ENCODE results near the gene COL20A1. TPM values are rescaled to one million over a fixed set of nuclear protein-coding genes. Genes with fewer than 3 reads are reported as not detected.

COL20A1 gene
- total RNA-seq, 1 donor from 2014 or later, result not detected

DNA sequence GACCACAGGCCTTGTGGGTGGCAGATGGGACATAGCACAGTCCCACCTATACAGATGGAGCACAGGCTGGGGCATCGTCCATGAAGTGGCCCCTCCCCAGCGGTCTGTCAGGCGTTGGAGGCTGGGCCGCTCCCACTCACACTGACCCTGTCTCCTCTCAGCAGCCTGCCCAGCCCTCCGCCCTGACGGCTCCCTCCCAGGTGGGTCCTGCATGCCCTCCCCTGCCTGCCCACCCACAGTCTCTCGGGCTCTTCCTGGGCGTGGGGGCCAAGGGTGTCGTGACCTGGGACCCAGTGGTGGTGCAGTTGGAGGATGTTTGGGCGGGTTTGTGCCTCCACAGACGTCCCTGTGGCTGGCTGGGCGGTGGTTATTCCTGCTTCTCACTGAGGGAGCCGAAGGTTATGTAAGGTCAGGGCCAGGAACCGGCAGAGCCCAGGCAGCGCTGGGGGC is 22.3 kb downstream of the COL20A1 start:
- Histone ChIP-seq H3K4me1 (no peaks in the 10 kb centered on the region), H3K27me3 (peaks cover 17% of the 10 kb centered on the region), H3K27ac (no peak overlapping the region), H3K36me3 (no peaks in the 10 kb centered on the region), H3K9me3 (no peaks in the 10 kb centered on the region), H3K4me3 (no peak overlapping the region)
- DNase-seq (peak; percentile 48), ATAC-seq (no peak)
- TF ChIP-seq, protein P1, sequence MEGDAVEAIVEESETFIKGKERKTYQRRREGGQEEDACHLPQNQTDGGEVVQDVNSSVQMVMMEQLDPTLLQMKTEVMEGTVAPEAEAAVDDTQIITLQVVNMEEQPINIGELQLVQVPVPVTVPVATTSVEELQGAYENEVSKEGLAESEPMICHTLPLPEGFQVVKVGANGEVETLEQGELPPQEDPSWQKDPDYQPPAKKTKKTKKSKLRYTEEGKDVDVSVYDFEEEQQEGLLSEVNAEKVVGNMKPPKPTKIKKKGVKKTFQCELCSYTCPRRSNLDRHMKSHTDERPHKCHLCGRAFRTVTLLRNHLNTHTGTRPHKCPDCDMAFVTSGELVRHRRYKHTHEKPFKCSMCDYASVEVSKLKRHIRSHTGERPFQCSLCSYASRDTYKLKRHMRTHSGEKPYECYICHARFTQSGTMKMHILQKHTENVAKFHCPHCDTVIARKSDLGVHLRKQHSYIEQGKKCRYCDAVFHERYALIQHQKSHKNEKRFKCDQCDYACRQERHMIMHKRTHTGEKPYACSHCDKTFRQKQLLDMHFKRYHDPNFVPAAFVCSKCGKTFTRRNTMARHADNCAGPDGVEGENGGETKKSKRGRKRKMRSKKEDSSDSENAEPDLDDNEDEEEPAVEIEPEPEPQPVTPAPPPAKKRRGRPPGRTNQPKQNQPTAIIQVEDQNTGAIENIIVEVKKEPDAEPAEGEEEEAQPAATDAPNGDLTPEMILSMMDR (IDR thresholded peaks at IDR 0.05), result no peak
- intact Hi-C loops (cut with DNase I), result no loop called here

- ATAC-seq, result no peak
- Histone ChIP-seq H3K4me1 (peaks cover 5% of the 10 kb centered on the region), H3K27ac (no peak overlapping the region), H3K9me3 (no peaks in the 10 kb centered on the region), H3K4me3 (no peak overlapping the region), H3K36me3 (no peaks in the 10 kb centered on the region), H3K27me3 (peaks cover 19% of the 10 kb centered on the region)
- intact Hi-C loops (cut with DNase I), result no loop called here
- DNase-seq, result peak; percentile 60
- TF ChIP-seq, protein P1 (IDR thresholded peaks at IDR 0.05), result no peak
Observed at GRCh38 chr20:63315731-63316491, 22.9 kb downstream of the COL20A1 start.

GRCh38 chr20:63316502-63316921 is 23.5 kb downstream of the COL20A1 start:
- no peaks in the 10 kb centered on the region for H3K36me3 ChIP-seq
- H3K27ac ChIP-seq, result no peak overlapping the region
- peaks cover 5% of the 10 kb centered on the region for H3K4me1 ChIP-seq
- no peak overlapping the region for H3K4me3 ChIP-seq
- DNase-seq (no peak), ATAC-seq (no peak)
- no peaks in the 10 kb centered on the region for H3K9me3 ChIP-seq
- TF ChIP-seq, protein P1 (IDR thresholded peaks at IDR 0.05), result no peak
- intact Hi-C loops (cut with DNase I), result no loop called here
- peaks cover 19% of the 10 kb centered on the region for H3K27me3 ChIP-seq

GRCh38 chr20:63317061-63317460 is 24.1 kb downstream of the COL20A1 start:
- H3K9me3 ChIP-seq, result no peaks in the 10 kb centered on the region
- peaks cover 5% of the 10 kb centered on the region for H3K4me1 ChIP-seq
- no peak overlapping the region for H3K27ac ChIP-seq
- ATAC-seq (no peak), DNase-seq (no peak)
- H3K4me3 ChIP-seq, result no peak overlapping the region
- TF ChIP-seq, protein P1 (IDR thresholded peaks at IDR 0.05), result no peak
- intact Hi-C loops (cut with DNase I), result no loop called here
- H3K36me3 ChIP-seq, result no peaks in the 10 kb centered on the region
- H3K27me3 ChIP-seq, result peaks cover 19% of the 10 kb centered on the region

DNA sequence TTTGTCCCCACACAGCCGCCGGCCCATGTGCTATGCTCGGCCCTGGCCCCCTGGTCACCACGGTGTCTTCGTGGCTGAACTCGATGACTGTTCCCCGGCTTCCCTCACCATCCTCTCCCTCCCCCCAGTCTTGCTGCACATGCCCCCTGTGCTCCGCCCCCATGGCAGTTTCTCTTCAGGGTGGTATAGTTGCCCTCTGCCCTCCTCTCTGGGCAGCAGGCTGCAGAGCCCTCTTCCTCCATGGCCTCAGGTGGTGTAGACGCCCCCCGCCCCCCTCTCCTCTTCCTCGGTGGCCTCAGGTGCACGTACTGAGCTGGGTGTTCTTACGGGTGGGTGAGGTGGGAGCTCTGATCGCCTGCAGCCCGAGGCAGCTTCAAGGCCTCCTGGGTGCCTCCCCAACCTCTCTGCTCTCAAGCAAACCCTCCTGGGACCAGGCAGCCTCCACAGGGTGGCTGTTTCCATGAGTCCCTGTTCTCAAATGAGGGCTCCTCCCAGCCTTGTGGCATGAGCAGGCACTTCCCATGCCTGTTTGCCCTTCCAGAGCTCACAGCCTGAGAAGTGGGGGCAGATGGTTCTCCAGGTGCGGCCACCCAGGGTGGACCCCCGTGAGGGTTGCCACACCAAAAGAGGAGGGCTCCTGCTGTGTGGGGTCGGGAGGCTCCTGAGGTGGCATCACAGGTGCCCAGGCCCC is 24.8 kb downstream of the COL20A1 start:
- H3K4me1 ChIP-seq, result peaks cover 5% of the 10 kb centered on the region
- intact Hi-C loops (cut with DNase I), result no loop called here
- H3K27ac ChIP-seq, result no peak overlapping the region
- no peak for ATAC-seq
- peaks cover 19% of the 10 kb centered on the region for H3K27me3 ChIP-seq
- no peaks in the 10 kb centered on the region for H3K36me3 ChIP-seq
- TF ChIP-seq, protein P1 (IDR thresholded peaks at IDR 0.05), result no peak
- peak; percentile 50 for DNase-seq
- no peaks in the 10 kb centered on the region for H3K9me3 ChIP-seq
- no peak overlapping the region for H3K4me3 ChIP-seq
